T-helper 9 cell (primary cell): Measurements from ENCODE around the gene HDX.
"Not testable (repeated sequence)": the region's sequence is repeated elsewhere in the genome, so short reads cannot be mapped to it uniquely, and the experiment has no call there.

Source experiments
- DNase-seq: peaks from one replicate; pipeline ENCODE4 v3.0.0-alpha.2; 2020

The HDX gene

GRCh38 chrX:84336646-84337045, 165.6 kb downstream of the HDX start:
- DNase-seq, result no peak

DNA sequence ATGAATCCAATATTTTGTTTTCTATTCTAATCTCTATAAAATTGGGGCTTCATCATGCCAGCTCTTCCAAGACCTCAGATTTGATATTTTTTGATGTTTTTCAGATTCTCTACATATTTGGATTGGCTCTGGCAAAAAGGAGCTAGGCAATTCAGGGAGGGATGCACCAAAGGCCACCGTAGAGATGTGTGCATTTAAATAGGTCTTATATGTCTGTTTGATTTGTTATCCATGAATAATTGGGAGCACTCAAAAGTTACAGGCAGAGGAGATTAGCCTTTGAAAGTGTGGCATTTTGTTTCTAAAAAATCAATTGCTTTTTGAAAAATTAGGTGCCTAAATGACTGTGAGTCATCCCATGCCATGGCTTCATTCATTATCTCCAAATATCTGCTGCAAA, 167.1 kb downstream of the HDX start:
- no peak for DNase-seq

GRCh38 chrX:84322083-84322827, 180.0 kb downstream of the HDX start:
- DNase-seq, result no peak

DNA sequence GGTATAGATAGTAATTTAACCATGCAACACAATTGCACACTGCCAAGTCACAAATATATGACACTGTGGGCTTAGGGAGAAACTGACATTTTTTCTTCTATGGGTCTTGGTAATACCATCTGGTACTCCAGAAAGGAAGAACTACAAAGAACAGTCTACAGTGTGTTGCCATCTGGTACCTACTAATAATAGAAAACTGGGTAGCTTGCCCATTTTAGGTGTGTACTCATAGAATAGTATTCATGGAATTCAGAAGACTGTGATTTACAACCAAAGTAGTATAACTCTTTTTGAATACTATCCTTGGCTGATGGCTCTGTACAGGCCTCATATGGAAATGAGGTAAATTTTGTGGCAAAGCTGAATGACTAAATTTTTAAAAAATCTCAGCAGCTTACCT, 181.6 kb downstream of the HDX start:
- DNase-seq, result no peak

- DNase-seq, result no peak
Observed at GRCh38 chrX:84320023-84320422, 182.2 kb downstream of the HDX start.

DNA sequence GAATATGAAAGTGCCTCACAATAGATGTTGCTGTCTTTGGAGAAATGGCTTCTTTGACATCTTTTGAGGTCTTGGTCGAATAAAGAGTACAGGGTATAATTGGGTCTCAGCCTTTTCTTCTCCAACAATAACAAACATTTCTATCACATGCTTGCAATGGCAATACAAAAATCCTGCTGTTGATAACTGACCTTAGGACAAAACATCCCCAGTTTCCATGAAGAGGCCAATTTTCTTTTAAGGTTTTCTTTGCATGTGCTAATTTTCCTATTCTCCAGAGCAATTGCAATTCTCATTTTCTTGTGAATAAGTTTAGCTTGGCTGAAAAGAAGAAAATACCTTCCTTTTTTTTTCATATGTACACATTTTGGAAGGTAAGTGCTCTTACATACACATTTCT, 183.6 kb downstream of the HDX start:
- no peak for DNase-seq

DNA sequence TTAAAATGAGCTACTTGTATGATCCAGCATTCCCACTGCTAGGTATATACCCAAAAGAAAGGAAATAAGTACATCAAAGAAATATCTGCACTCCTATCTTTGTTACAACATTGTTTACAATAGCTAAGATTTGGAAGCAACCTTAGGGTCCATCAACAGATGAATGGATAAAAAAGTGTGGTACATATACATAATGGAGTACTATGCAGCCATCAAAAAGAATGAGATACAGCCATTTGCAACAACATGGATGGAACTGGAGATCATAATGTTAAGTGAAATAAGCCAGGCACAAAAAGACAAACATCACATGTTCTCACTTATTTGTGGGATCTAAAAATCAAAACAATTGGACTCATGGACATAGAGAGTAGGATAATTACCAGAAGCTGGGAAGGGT, 186.3 kb downstream of the HDX start:
- DNase-seq, result not testable (repeated sequence)
